CD14-positive monocyte (primary cell): ENCODE measurements around the gene VPS35L. TPM values are rescaled to one million over a fixed set of nuclear protein-coding genes. Genes with fewer than 3 reads are reported as not detected.

Source experiments
- DNase-seq, 3 donors: peaks; one replicate each; pipeline ENCODE4 v3.0.0-alpha.2; 2011 to 2022
- H2AFZ ChIP-seq: 2 replicates; pipeline ENCODE4 v1.6.0; 2012; ENCODE audit warnings: mild to moderate bottlenecking, low read depth, low read length, inconsistent platforms; ENCODE audit not compliant: insufficient read depth, poor library complexity, severe bottlenecking
- H3K27ac ChIP-seq, 2 donors: 1 replicate in 1 of 2; 2 replicates in 1 of 2; pipeline ENCODE4 v1.5.1; 2012 to 2013; ENCODE audit warnings: low read length in 2 of 2, control low read depth in 1 of 2, inconsistent platforms in 1 of 2, low read depth in 1 of 2, mild to moderate bottlenecking in 1 of 2
- H3K27me3 ChIP-seq, 2 donors: one replicate each; pipeline versions ENCODE4 v1.6.0 to v1.6.1; 2011 to 2013; ENCODE audit warnings: low read length in 2 of 2; ENCODE audit not compliant: control insufficient read depth in 2 of 2, insufficient read depth in 2 of 2
- H3K36me3 ChIP-seq, 2 donors: replicated peaks in 1 of 2; 1 replicate in 1 of 2; 2 replicates in 1 of 2; pipeline versions ENCODE4 v1.5.1 to v1.6.1; 2012 to 2013; ENCODE audit warnings: low read length in 2 of 2, control low read depth in 1 of 2, inconsistent platforms in 1 of 2, mild to moderate bottlenecking in 1 of 2; ENCODE audit not compliant: insufficient read depth in 2 of 2, control insufficient read depth in 1 of 2
- H3K4me1 ChIP-seq, 2 donors: 1 replicate in 1 of 2; 2 replicates in 1 of 2; pipeline versions ENCODE4 v1.5.1 to v1.6.1; 2012 to 2013; ENCODE audit warnings: low read length in 2 of 2, control low read depth in 1 of 2, inconsistent platforms in 1 of 2, mild to moderate bottlenecking in 1 of 2, moderate library complexity in 1 of 2; ENCODE audit not compliant: insufficient read depth in 2 of 2, control insufficient read depth in 1 of 2
- H3K4me2 ChIP-seq: replicated peaks from 2 replicates; pipeline ENCODE3; 2012; ENCODE audit warnings: low read length, moderate library complexity, mild to moderate bottlenecking; ENCODE audit not compliant: poor library complexity, severe bottlenecking; ENCODE audit errors: extremely low read depth
- H3K4me3 ChIP-seq, 3 experiments: fragments of 200-600 bp in 1 of 3; sonication (generic) in 1 of 3; replicated peaks in 1 of 3; 1 replicate in 2 of 3; 2 replicates in 1 of 3; pipeline ENCODE4 v1.5.1; 2011 to 2013; ENCODE audit warnings: low read length in 3 of 3, mild to moderate bottlenecking in 3 of 3, control low read depth in 2 of 3, low read depth in 2 of 3, inconsistent platforms in 1 of 3, moderate library complexity in 1 of 3
- H3K79me2 ChIP-seq: 2 replicates; pipeline ENCODE4 v1.6.0; 2012; ENCODE audit warnings: mild to moderate bottlenecking, control low read depth, inconsistent platforms, low read length, moderate library complexity; ENCODE audit not compliant: insufficient read depth
- H3K9ac ChIP-seq: 2 replicates; pipeline ENCODE4 v1.6.0; 2017; ENCODE audit warnings: low read length, mild to moderate bottlenecking; ENCODE audit not compliant: insufficient read depth, poor library complexity, severe bottlenecking
- H3K9me3 ChIP-seq, 2 donors: replicated peaks in 1 of 2; 1 replicate in 1 of 2; 2 replicates in 1 of 2; pipeline versions ENCODE4 v1.5.1 to v1.6.1; 2012 to 2013; ENCODE audit warnings: low read length in 2 of 2, control low read depth in 1 of 2; ENCODE audit not compliant: control insufficient read depth in 1 of 2, insufficient read depth in 1 of 2
- H4K20me1 ChIP-seq: 2 replicates; pipeline ENCODE4 v1.6.0; 2012; ENCODE audit warnings: mild to moderate bottlenecking, low read length, control low read depth, moderate library complexity; ENCODE audit not compliant: insufficient read depth
- H3K27ac Mint-ChIP-seq, 7 donors: one replicate each; pipeline ENCODE4 v1.8.0; 2020; ENCODE audit warnings: mild to moderate bottlenecking in 7 of 7, mixed read lengths in 7 of 7, moderate library complexity in 6 of 7, inconsistent platforms in 2 of 7
- H3K27me3 Mint-ChIP-seq, 3 donors: one replicate each; pipeline ENCODE4 v1.8.0; 2021 to 2022; ENCODE audit warnings: low read depth in 3 of 3, mild to moderate bottlenecking in 3 of 3, mixed read lengths in 3 of 3, moderate library complexity in 3 of 3, inconsistent platforms in 1 of 3
- H3K36me3 Mint-ChIP-seq, 2 donors: one replicate each; pipeline ENCODE4 v1.8.0; 2020; ENCODE audit warnings: mixed read lengths in 2 of 2, inconsistent platforms in 1 of 2, mild to moderate bottlenecking in 1 of 2
- H3K4me1 Mint-ChIP-seq: one replicate; pipeline ENCODE4 v1.8.0; 2020; ENCODE audit warnings: mild to moderate bottlenecking, mixed read lengths
- H3K4me3 Mint-ChIP-seq, 2 donors: one replicate each; pipeline ENCODE4 v1.8.0; 2020; ENCODE audit warnings: mild to moderate bottlenecking in 2 of 2, mixed read lengths in 2 of 2, moderate library complexity in 1 of 2
- H3K9me3 Mint-ChIP-seq, 7 donors: one replicate each; pipeline ENCODE4 v1.8.0; 2020 to 2022; ENCODE audit warnings: mixed read lengths in 7 of 7, mild to moderate bottlenecking in 6 of 7, moderate library complexity in 6 of 7, inconsistent platforms in 2 of 7
- WGBS: methylation state at CpG from one replicate; pipeline ENCODE4 v1.1.5; 2013; ENCODE audit warnings: missing lambda C conversion rate; ENCODE audit not compliant: insufficient coverage; 5-methylcytosine and 5-hydroxymethylcytosine counted together
- intact Hi-C, 2 donors: fragments of 100-400 bp; cut with micrococcal nuclease; formaldehyde crosslinking; loops; one replicate each; pipeline versions ENCODE4 v1.15.0 to v1.15.1; 2023
- polyA plus RNA-seq, 3 donors: library from polyadenylated mRNA; depleted of rRNA in 1 of 3; unstranded in 2 of 3; stranded (reverse) in 1 of 3; fragments of 300-500 nt in 2 of 3; fragments of >200 nt in 1 of 3; fragmentation: Illumina TruSeq in 2 of 3; gene quantifications; 1 replicate in 2 of 3; 2 replicates in 1 of 3; pipeline ENCODE4 v1.2.3, GENCODE V29; 2012 to 2021
- TF ChIP-seq, protein P1 (sequence below): fragments of 200-600 bp; IDR thresholded peaks from one replicate; pipeline ENCODE4 v1.8.0; 2022; ENCODE audit warnings: antibody characterized with exemption, mild to moderate bottlenecking

Gene VPS35L
- polyA plus RNA-seq, 3 donors = 29.7 to 51.4 (median 48.8) TPM

DNA sequence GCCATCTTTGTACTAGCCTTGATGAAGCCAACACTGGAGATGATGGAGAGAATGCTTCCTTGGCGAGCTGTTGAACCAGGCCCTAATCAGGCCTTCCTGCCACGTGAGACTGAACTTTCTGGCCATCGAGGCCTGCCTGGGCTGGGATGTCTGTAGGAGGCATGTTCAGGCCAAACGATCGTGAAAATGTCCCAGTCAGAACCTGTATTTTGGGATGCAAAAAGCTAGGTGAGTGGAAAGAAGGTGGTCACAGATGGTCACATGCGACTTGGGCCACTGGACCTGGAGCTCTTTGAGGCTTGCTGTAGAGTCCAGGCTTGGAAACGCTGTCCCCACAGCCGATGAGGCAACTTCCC lies 149.6 kb downstream of the VPS35L start:
- Mint-ChIP-seq H3K36me3 (peaks cover 64 to 88% of the 10 kb centered on the region in 2 donors), H3K4me1 (peaks cover 7% of the 10 kb centered on the region), H3K4me3 (no peak overlapping the region), H3K27ac (peak overlapping the region in 1 of 7 donors; percentile 53), H3K9me3 (peaks cover 0 to 3% (median 0%) of the 10 kb centered on the region in 7 donors), H3K27me3 (no peaks in the 10 kb centered on the region)
- H4K20me1 ChIP-seq = no peaks in the 10 kb centered on the region
- H3K4me2 ChIP-seq = no peak overlapping the region
- H3K27me3 ChIP-seq = no peaks in the 10 kb centered on the region
- intact Hi-C loops = no loop called here
- H3K79me2 ChIP-seq = no peaks in the 10 kb centered on the region
- no peak overlapping the region for H2AFZ ChIP-seq
- TF ChIP-seq, protein P1, sequence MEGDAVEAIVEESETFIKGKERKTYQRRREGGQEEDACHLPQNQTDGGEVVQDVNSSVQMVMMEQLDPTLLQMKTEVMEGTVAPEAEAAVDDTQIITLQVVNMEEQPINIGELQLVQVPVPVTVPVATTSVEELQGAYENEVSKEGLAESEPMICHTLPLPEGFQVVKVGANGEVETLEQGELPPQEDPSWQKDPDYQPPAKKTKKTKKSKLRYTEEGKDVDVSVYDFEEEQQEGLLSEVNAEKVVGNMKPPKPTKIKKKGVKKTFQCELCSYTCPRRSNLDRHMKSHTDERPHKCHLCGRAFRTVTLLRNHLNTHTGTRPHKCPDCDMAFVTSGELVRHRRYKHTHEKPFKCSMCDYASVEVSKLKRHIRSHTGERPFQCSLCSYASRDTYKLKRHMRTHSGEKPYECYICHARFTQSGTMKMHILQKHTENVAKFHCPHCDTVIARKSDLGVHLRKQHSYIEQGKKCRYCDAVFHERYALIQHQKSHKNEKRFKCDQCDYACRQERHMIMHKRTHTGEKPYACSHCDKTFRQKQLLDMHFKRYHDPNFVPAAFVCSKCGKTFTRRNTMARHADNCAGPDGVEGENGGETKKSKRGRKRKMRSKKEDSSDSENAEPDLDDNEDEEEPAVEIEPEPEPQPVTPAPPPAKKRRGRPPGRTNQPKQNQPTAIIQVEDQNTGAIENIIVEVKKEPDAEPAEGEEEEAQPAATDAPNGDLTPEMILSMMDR = no peak
- H3K9me3 ChIP-seq = no peaks in the 10 kb centered on the region
- H3K4me1 ChIP-seq = peaks cover 6 to 7% of the 10 kb centered on the region in 2 donors
- H3K9ac ChIP-seq = no peak overlapping the region
- peaks cover 58 to 85% of the 10 kb centered on the region in 2 donors for H3K36me3 ChIP-seq
- WGBS = 93% methylated on average over 5 of the region's 8 CpGs
- H3K27ac ChIP-seq = no peak overlapping the region
- no peak overlapping the region for H3K4me3 ChIP-seq
- DNase-seq = no peak

DNA sequence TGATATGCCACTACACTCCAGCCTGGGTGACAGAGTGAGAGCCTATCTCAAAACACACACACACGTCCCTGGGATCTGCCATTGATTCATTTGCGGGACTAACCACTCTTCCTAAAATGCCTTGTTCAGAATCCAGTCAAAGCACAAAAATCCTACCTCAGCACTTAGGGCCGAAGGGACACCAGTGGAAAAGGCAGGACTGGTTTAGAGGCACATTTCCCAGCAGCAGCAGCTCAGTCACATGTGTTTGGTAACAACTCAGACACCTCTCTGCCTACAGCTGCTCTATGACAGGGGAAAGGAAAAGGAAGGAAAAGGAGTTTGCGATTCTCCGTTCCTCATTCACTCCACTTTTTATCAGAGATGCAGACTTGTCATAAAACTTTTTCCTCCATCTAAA lies 150.3 kb downstream of the VPS35L start:
- intact Hi-C loops = no loop called here

More for the DNA sequence above, 150.3 kb downstream of the VPS35L start:
- Histone ChIP-seq H3K4me3 (no peak overlapping the region), H3K79me2 (no peaks in the 10 kb centered on the region), H3K4me2 (no peak overlapping the region), H3K27me3 (no peaks in the 10 kb centered on the region), H3K36me3 (peaks cover 54 to 84% of the 10 kb centered on the region in 2 donors), H2AFZ (no peak overlapping the region), H3K27ac (peak overlapping the region in 1 of 2 donors; percentile 14), H4K20me1 (no peaks in the 10 kb centered on the region), H3K4me1 (peaks cover 6 to 7% of the 10 kb centered on the region in 2 donors), H3K9ac (no peak overlapping the region), H3K9me3 (no peaks in the 10 kb centered on the region)
- peaks cover 7% of the 10 kb centered on the region for H3K4me1 Mint-ChIP-seq
- H3K27ac Mint-ChIP-seq = peak overlapping the region in 1 of 7 donors; percentile 10
- H3K36me3 Mint-ChIP-seq = peaks cover 59 to 86% of the 10 kb centered on the region in 2 donors
- H3K9me3 Mint-ChIP-seq = peaks cover 0 to 3% (median 0%) of the 10 kb centered on the region in 7 donors
- no peaks in the 10 kb centered on the region for H3K27me3 Mint-ChIP-seq
- no peak for DNase-seq
- 80% methylated on average over 1 of the region's 5 CpGs for WGBS
- H3K4me3 Mint-ChIP-seq = no peak overlapping the region
- TF ChIP-seq, protein P1 = no peak
